WI38 (cell line): ENCODE data around the gene GOLT1B.

Experiments used
- H3K4me3 ChIP-seq: 2 replicates; pipeline ENCODE4 v1.5.1; 2011; ENCODE audit warnings: low read depth, mild to moderate bottlenecking, control low read depth, low read length
- CTCF ChIP-seq: IDR thresholded peaks from 2 replicates; pipeline ENCODE4 v1.5.1; 2012; ENCODE audit warnings: low read depth, mild to moderate bottlenecking, control low read depth, low read length

The GOLT1B gene

GRCh38 chr12:21562859-21563258, 61.3 kb downstream of the GOLT1B start:
- TF ChIP-seq CTCF: no peak
- H3K4me3 ChIP-seq: no peak overlapping the region

GRCh38 chr12:21566223-21566906, 64.8 kb downstream of the GOLT1B start:
- no peak for TF ChIP-seq CTCF
- no peak overlapping the region for H3K4me3 ChIP-seq

GRCh38 chr12:21566907-21567394, 65.4 kb downstream of the GOLT1B start:
- no peak for TF ChIP-seq CTCF

More at GRCh38 chr12:21566907-21567394, 65.4 kb downstream of the GOLT1B start:
- H3K4me3 ChIP-seq: no peak overlapping the region
